Measurements from ENCODE around the gene PLCD3.

PLCD3 gene

GRCh38 chr17:45161288-45162024 is 29.1 kb upstream of the PLCD3 start, which contains the start of gene HEXIM2:
TSS of gene HEXIM2 (plus strand) at chr17:45161875. CDS start at chr17:45162794, 919 bp downstream.
- Histone ChIP-seq H4K20me1 (ENCODE audit: insufficient read depth, low read length) (no peaks in the 10 kb centered on the region), H2AFZ (ENCODE audit: low read depth, low read length) (peak within 1 kb of the TSS; percentile 50), H3K27ac (ENCODE audit: low read length) (peak within 1 kb of the TSS; percentile 80), H3K9ac (ENCODE audit: low read length) (peak within 1 kb of the TSS; percentile 91), H3K36me3 (replicated peaks; ENCODE audit: low read depth, low read length) (peaks cover 18% of the 10 kb centered on the region), H3K4me1 (ENCODE audit: low read length) (peaks cover 13% of the 10 kb centered on the region), H3K27me3 (ENCODE audit: low read depth, low read length) (no peaks in the 10 kb centered on the region), H3K9me3 (ENCODE audit: insufficient read depth, low read length) (no peaks in the 10 kb centered on the region), H3K4me3 (ENCODE audit: low read length) (peak within 1 kb of the TSS; percentile 93), H3K4me2 (ENCODE audit: low read length) (peak within 1 kb of the TSS; percentile 91), H3K79me2 (ENCODE audit: low read length) (peaks cover 26% of the 10 kb centered on the region)
- TF ChIP-seq CTCF (IDR thresholded peaks at IDR 0.05; ENCODE audit: low read depth, low read length): no peak
- no peak for TF ChIP-seq EZH2phosphoT487 (IDR thresholded peaks at IDR 0.05; ENCODE audit: low read depth)

- H3K4me1 ChIP-seq (ENCODE audit: low read length): peaks cover 13% of the 10 kb centered on the region
- H4K20me1 ChIP-seq (ENCODE audit: insufficient read depth, low read length): peaks cover under 1% of the 10 kb centered on the region; the same call in 1 of the 2 replicates
- no peak for TF ChIP-seq EZH2phosphoT487 (IDR thresholded peaks at IDR 0.05; ENCODE audit: low read depth)
- no peak; the same call in none of the 2 replicates for TF ChIP-seq CTCF (IDR thresholded peaks at IDR 0.05; ENCODE audit: low read depth, low read length)
- H3K9me3 ChIP-seq (ENCODE audit: insufficient read depth, low read length): no peaks in the 10 kb centered on the region
- peaks cover 26% of the 10 kb centered on the region for H3K79me2 ChIP-seq (ENCODE audit: low read length)
- H3K27me3 ChIP-seq (ENCODE audit: low read depth, low read length): no peaks in the 10 kb centered on the region
- peak overlapping the region; percentile 91 for H3K9ac ChIP-seq (ENCODE audit: low read length)
- peak overlapping the region; percentile 91 for H3K4me2 ChIP-seq (ENCODE audit: low read length)
- H3K4me3 ChIP-seq (ENCODE audit: low read length): peak overlapping the region; percentile 93
- peaks cover 18% of the 10 kb centered on the region for H3K36me3 ChIP-seq (replicated peaks; ENCODE audit: low read depth, low read length)
- H2AFZ ChIP-seq (ENCODE audit: low read depth, low read length): no peak overlapping the region
- H3K27ac ChIP-seq (ENCODE audit: low read length): peak overlapping the region; percentile 80
Measured at GRCh38 chr17:45160447-45161287, 28.4 kb upstream of the PLCD3 start.

- Histone ChIP-seq H3K4me2 (ENCODE audit: low read length) (no peak overlapping the region), H4K20me1 (ENCODE audit: insufficient read depth, low read length) (peaks cover 11% of the 10 kb centered on the region), H3K27me3 (ENCODE audit: low read depth, low read length) (no peaks in the 10 kb centered on the region), H3K4me3 (ENCODE audit: low read length) (no peak overlapping the region), H3K9ac (ENCODE audit: low read length) (no peak overlapping the region), H2AFZ (ENCODE audit: low read depth, low read length) (no peak overlapping the region), H3K36me3 (replicated peaks; ENCODE audit: low read depth, low read length) (peaks cover 18% of the 10 kb centered on the region), H3K79me2 (ENCODE audit: low read length) (peaks cover 28% of the 10 kb centered on the region), H3K27ac (ENCODE audit: low read length) (no peak overlapping the region), H3K4me1 (ENCODE audit: low read length) (peaks cover 13% of the 10 kb centered on the region), H3K9me3 (ENCODE audit: insufficient read depth, low read length) (no peaks in the 10 kb centered on the region)
- no peak for TF ChIP-seq EZH2phosphoT487 (IDR thresholded peaks at IDR 0.05; ENCODE audit: low read depth)
Measured at GRCh38 chr17:45156242-45156641, 23.9 kb upstream of the PLCD3 start.

- no peak overlapping the region for H3K9ac ChIP-seq (ENCODE audit: low read length)
- TF ChIP-seq CTCF (IDR thresholded peaks at IDR 0.05; ENCODE audit: low read depth, low read length): no peak
- no peak for TF ChIP-seq EZH2phosphoT487 (IDR thresholded peaks at IDR 0.05; ENCODE audit: low read depth)
- no peak overlapping the region for H3K27ac ChIP-seq (ENCODE audit: low read length)
- peaks cover 21% of the 10 kb centered on the region for H3K4me1 ChIP-seq (ENCODE audit: low read length)
- H2AFZ ChIP-seq (ENCODE audit: low read depth, low read length): no peak overlapping the region
- H3K4me3 ChIP-seq (ENCODE audit: low read length): no peak overlapping the region
- H3K36me3 ChIP-seq (replicated peaks; ENCODE audit: low read depth, low read length): peaks cover 18% of the 10 kb centered on the region
- peaks cover 18% of the 10 kb centered on the region for H4K20me1 ChIP-seq (ENCODE audit: insufficient read depth, low read length)
- no peaks in the 10 kb centered on the region for H3K27me3 ChIP-seq (ENCODE audit: low read depth, low read length)
- no peak overlapping the region for H3K4me2 ChIP-seq (ENCODE audit: low read length)
- H3K9me3 ChIP-seq (ENCODE audit: insufficient read depth, low read length): no peaks in the 10 kb centered on the region
- peaks cover 25% of the 10 kb centered on the region for H3K79me2 ChIP-seq (ENCODE audit: low read length)
Measured at GRCh38 chr17:45155483-45155882, 23.2 kb upstream of the PLCD3 start.

All from OCI-LY3 (cell line).